ENCODE measurements around the gene TMEM41A.

The TMEM41A gene

DNA sequence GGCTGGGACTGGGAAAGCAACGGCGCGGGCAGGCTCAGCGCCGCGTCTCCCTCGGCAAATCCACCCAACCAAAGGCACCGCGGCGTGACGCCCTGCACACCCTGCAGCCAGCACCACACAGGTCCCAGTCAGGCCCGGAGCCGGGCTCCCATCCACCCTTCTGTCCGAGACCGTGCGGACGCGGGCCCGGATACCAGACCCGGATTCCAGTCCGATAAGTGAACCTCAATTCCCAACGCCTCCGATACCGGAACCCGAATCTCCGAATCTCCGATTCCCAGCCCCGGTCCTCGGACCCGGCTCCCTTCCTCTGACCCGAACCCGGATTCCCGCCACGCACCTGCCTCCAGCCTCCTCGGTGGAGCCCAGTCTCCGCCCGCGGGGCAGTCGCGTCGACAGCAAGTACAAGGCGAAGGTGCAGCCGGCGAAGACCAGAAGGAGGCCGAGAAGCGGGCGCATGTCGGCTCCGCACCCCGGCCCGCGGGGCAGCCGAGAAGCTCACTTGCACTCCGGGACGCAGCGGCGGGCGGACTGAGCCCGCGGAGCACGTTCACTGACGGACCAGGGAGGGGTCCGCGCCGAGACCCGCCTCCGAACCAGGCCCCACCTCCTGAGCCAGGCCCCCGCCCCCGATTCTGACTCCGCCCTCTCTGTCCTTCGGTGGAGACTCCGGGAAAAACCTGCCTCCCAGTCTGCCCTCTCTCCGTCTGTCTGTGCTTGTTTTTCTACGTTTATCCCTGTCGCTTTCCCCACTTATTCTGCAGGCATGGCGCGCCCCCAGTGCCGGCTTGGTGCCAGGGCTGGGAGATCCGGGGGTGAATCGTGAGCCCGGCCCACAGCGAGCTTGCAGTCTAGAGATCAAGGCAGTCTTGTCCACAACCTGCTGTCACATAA lies at the start of gene TMEM41A:
TMEM41A (minus strand) TSS at position 533 of the 894 bp plus-strand sequence; CDS start at position 459, 74 bp downstream.
- peak; percentile 87 for DNase-seq

DNA sequence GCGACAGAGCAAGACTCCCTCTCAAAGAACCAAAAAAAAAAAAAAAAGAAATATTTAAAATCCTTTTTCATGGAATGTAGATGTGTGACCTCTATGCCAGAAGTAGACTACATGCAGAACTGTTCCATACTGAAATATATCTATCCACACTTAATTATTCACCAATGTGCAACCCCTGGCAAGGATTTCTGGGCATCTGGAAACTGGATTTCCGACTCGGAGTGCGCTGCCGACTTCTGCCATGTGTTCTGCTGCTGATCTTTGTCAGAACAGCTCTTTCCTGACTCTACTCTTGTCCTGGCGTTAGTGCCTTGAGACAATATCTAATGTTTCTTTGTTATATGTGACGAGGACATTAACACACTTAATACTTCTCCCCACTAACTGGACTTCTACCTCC lies 41.9 kb upstream of the TMEM41A start:
- DNase-seq, result no peak

DNA sequence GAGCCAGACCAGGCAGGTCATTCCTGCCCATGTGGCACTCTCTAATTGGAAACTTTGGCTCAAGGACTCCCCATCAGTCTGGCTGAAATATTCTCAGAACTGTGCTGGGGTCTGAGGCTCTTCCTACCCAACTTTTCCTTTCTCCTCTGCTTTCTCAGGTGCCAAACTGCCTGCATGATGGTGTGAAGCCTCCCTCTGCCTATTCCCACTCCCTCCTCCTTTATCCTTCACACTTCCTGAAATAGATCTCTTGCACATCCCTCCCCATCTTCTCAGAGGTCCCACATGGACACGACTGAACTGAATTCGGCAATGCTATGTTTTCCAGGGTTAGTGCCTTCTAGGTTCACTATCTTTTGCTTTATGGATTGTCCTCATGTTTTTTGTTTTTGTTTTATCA lies 41.1 kb upstream of the TMEM41A start:
- DNase-seq, result no peak

DNA sequence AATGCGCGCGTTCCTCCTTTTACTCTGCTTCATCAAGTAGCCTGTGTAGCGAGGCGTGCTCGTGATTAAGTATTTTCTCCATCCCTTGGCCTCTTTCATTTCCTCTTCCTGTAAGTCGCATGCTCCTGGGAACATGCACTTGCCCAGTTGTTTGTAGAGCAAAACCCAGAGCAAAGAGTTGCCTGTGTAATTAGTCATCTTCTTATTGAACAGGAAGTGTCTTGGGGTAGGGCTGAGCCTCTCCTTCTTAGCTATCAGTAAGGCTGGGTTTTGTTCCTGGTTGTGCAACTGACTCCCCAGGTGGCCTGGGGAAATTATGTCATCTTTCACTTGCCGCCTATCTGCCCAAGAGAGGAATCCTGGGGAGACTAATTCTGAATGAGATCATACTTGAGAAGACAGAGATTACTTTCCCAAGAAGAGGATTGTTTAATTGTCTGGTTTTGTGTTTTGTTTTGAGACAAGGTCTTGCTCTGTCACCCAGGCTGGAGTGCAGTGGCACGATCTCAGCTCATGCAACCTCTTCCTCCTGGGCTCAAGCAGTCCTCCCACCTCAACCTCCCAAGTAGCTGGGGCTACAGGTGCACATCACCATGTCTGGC lies 38.6 kb upstream of the TMEM41A start:
- no peak for DNase-seq

DNA sequence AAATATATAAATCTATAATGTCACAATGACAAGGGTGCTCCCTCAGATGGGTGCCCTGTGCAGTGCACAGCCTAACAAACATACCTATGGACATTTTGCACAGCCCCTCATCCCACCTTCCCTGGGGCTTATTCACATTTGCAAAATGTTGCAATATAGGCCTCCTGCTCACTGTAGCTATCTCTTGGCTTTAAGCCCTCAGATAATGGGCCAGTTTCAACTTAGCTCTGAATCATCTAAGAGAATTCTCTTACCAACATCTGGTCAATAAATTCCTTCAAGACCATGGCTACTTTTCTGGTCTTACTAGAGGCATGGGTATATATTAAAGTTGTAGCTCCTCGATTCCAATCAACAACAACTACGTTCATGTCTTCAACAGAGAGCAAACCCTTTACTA lies 35.7 kb upstream of the TMEM41A start:
- no peak for DNase-seq

DNA sequence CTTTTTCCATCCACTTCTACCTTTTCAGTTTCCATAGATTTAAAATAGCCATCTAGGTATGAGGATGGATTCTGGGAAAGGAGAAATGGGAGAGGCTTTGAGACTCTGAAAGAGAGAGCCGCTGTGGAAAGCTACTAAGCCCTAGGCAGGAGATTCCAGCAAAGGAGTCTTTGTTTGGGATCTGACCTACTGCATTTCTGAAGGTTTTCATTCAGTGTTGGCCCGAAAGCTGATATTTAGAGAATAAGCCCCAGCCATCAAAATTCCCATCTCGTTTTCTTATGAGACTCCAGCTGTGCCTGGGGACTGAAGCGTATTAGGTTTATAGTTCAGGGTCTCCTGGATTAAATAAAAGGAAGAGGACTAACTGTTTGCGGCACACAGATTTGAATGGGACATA lies 34.1 kb upstream of the TMEM41A start:
- no peak for DNase-seq

DNA sequence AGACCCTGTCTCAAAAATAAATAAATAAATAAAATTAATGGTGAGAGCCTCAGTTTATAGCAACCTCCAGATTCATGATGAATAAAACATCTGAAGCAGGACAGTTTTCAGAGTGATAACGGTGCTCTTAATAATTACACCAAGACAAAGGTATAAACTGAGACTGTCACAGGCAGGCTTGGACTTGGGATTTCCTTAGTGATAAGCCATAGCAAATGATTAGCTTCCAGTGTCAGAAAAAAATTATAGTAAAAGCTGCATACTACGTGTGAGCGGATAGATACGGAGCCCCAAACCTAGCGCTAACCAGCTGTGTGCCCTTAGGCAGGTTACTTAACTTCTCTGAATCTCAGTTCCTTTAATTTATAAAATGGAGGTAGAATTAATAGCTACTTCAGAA lies 32.0 kb upstream of the TMEM41A start:
- DNase-seq, result no peak

DNA sequence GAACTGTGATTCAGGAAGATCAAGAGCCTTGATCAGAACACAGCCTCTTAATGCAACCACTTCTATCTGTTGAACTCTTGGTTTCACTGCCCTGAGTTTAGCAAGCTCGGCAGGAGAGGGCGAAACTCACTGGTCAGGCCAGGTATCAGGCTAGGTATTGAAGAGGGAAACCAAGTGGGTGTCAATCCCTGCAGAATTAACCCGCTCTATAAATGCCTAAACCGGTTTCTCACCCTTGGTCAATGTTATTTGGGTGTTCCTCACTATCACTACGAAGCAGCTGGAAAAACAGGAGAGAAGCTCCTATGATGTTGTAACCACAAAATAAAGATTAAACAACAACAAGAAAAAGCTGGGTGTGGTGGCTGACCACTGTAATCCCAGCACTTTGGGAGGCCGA lies 29.7 kb upstream of the TMEM41A start:
- DNase-seq, result no peak

DNA sequence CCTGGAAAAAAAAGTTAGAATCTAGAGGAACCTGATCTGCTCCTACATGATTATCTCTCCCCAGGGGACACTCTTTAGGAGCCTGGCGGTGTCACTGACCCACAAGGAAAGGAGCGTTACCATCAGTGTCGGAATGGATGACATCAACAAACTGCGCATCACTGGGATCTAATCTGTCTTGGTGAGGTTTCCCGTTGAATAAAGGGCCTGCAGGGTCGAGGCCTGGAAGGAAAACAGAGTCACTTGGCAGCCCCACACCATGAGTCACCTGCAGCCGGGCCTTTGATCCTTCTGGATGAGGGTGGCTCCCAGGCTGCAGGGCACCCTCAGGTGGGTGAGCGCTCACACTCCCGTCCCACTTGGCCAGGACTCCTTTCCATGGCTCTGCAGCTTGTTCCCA lies 28.5 kb upstream of the TMEM41A start:
- DNase-seq, result no peak

DNA sequence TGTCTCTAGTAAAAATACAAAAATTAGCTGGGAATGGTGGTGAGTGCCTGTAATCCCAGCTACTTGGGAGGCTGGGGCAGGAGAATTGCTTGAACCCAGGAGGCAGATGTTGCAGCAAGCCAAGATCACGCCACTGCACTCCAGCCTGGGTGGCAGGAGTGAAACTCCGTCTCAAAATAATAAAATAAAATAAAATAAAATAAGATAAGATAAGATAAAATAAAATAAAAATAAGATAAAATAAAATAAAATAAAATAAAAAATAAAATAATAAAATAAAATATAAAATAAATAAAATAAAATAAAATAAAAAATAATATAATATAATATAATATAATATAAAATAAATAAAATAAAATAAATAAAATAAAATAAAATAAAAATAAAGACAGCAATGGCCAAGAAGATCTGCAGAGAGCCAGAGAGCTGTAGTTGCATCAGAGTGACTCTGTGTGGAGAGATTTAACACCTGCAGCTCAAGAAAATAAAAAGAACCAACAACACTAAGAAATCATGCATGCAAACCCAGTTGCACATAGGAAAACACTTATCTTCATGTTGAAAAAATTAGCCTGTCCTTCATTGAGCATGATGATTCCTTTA lies 27.6 kb upstream of the TMEM41A start:
- DNase-seq, result no peak

DNA sequence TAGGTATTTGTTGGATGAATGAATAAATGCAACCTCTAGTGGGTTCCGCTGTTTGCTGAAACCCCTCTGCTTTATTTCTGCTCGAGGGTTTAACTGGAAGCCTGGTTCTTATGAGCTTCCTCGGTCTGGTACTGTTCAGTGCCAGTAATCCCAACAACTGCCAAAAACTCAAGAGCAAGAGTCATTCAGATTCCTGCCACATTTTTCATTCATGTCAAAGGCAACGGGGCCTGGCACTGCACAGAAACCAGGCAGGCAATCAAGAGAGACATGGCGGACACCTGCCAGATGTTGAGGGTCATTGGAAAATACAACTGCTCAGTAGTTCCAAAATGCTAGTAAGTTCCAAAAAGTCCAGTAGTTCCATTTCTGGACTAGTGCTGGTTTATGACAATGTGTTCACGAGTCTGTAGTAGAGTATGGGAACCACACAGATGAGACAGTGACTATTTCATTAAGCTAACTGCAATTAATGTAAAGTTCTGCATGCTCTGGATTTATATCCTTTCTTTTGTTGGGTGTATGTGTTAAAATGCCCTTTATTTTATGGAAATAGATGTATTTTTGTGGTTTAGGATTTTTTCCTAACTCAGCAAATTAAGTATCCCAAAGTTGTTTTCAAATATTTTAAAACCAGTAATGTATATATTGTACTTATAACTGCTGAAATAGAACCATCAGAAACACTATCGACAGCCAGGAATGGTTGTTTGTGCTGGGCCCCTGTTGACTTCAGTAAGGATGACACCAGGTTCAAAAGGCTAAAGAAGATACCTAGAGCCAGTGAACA lies 22.7 kb upstream of the TMEM41A start:
- DNase-seq, result no peak

DNA sequence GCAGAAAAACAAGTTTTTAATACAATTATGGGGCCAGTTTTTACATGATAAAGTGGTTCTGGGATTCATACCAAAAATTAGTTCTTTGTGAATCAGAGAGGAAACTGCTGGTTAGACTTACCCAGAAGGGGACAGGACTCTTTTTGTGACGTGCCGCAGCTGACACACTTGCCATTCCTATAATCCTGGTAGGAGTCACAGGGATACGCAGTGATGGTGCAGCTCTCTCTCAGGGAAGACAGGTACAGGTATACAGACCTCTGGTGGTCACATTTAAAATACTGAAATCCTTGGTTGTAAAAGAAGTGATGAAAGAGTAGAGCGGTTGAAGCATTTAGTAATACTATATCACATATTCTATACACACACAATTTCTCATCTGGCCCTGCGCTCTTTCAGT lies 20.2 kb upstream of the TMEM41A start:
- no peak for DNase-seq

DNA sequence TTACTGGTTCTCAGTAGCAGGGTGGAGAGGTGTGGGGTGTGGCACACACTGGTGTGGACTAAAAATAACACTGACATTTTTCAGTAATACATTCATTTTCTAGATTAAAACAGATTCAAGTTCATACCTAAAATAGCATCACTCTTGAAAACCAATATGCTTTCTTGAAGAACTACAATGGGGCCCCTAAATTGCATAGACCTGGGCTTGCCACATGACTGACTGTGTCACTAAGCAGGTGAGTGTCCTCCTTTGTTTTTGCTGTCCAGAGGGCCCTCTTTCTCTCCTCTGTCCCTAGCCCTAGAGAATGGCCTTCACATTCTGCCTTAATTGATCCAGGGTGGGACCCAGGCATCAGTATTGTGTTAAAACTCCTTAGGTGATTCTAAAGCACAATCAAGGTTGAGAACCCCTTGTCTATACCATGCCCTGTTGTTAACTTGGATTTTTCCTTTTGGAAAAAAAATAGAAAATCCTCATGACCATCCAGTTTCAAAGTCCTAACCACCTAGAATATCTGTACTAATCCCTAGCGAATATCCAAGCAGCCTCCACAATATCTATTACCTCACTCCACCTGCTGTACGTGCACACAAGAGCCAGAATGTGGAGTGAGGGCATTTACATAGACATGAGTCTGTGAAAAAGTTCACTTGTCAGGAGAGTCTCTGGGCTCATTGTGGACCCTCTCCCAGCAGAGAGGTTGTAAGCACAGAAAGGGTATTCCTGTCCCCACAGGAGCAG lies 18.7 kb upstream of the TMEM41A start:
- DNase-seq, result no peak

DNA sequence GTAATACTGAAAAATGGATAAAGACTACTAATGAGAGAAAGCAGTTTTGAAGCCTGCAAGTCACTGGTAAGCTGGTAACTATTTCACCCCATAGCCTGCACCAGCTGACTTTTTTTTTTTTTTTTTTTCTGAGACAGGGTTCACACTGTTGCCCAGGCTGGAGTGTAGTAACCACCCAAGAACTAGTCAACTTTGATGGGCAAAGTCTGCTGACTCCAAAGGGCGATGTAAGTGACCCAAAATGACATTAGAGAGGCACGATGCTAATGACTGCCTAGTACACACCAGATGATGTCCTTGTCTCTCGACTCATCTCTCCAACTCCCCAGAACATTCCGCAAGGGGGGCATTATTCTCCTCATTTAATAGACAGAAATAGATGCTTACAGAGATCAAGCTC lies 12.9 kb upstream of the TMEM41A start:
- no peak for DNase-seq

DNA sequence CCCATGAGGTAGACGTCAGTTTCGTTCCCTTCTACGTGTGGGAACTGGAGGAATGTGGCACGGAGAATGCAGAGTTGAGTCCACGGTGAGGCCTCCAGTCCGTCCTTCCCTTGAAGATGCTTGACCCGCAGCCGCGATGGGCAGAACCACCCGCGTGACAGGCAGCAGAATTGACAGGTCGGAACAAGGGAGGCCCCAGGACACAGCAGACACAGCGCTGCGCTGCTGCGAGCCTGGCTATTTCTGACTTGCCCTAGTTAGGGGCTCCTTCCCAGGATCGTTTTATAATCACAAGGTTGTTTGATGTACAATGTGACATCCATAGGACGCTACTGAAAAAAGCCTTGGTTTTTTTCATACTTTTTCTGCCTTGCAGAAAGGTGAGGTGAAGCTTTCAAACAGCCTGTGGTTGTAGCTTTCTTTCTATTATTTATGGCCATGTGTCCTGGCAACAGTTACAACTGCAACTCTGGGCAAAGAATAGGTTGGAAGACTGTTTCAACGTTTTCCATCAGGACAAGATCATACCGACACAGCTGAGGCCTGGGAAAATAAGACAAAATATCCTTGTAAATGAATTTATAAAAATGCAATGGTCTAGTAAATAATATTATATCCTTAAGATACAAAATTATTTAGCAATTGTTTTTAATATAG lies 9.6 kb upstream of the TMEM41A start:
- DNase-seq, result no peak

DNA sequence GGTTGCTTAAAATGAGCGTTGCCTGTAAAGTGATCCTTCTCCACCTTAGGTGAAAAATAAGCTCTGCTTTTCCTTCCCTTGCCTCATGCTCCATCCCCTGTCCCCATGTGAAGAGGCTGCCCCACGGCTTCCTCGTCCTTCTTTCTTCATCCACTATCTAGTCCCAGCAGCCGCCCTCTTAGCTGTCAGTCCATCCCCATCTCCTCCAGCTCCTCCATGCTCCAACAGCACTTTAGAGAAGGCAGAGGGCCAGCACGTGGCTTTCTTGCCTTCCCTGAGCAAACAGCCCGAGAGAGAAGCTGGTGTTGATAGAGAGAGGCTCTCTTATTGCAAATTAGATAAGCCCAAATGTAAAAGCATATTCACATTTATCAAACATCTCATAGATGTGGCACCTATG lies 9.0 kb upstream of the TMEM41A start:
- DNase-seq, result no peak

DNA sequence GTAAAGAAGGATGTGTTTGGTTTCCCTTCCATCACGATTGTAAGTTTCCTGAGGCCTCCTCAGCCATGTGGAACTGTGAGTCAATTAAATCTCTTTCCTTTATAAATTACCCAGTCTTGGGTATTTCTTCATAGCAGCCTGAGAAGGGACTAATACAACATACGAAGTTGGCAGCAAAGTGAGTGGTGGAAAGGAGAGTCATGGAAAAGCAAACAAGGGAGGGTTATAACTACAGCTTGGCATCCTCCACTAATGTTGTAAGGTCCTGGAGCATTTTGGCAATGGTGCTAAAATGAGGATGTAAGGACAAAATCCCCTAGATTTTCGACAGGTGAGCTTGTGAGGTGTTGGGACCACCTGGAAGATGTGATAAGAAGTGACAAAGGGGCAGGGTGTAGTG lies 5.8 kb upstream of the TMEM41A start:
- no peak for DNase-seq

DNA sequence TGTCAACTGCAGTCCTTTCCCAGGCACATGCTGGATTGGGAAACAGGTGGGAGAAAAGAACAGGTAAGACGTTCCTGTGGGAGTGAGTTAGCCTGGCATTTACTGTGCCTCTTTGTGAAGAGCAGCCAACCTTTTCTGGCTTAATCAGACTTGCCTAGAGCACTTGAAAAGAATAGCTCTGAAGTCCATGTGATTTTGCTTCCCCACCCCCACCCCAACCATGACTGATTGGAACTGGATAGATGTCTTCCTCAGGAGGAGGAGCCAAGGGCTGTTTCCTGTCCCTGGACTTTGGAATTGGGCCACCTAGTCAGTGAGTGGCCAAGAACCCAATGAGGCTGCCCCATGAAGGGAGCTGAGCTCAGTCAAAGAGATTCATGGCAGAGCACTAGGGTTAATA lies 4.7 kb upstream of the TMEM41A start:
- DNase-seq, result no peak

DNA sequence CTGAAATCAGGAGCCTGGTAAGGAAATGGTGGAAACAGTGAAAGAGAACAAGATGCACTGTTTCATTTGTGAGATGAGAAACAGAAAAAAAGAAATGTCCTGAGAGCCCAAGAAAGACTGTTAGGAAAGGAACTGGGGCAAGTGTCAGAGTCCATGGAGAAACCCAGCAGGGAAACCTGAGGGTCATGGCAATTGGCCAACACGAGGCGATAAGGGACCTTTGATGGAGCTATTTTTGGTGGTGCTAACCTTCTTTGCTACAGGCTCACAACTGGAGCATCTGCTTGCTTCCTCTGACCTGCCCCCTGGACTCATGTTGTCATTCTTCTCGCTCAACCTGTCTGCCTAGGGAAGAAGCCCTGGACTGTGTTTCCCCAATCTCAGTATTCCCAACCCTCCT lies 4.2 kb upstream of the TMEM41A start:
- no peak for DNase-seq

DNA sequence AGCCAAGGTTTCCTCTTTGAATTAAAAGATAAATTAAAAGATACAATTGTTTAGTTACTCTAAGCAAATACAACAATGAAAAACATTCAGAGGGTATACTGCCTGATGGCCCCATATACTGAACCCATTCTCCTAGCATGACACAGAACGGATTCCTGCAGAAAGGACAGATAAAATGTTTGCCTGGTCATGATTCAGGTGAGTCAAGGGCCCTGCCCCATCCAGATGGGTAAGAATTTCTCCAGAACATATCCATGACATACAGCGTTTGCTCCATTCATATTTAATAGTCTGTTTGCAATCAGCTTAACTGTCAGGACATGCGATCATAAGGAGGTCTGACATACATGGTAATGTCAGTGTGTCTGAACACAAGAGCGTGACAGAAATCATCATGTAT lies 8.6 kb downstream of the TMEM41A start:
- no peak for DNase-seq

DNA sequence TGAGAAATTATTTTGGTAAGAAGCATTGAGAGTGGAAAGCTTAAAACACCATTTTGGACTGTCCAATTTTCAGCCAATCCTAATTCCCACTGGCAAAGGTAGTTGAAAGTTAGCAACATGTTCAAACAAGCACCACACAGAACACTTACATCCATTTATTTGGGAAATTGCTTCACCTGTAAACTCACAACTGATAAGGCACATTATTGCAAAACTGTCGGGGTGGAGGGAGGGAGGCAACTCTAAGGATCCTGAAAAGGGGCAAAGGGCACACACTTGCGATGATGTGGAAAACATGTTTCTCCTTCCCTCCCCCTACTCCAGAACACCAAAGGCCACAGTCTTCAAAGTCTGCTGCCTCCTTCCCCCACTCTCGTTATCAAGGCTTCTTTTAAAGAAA lies 9.4 kb downstream of the TMEM41A start:
- DNase-seq, result no peak

DNA sequence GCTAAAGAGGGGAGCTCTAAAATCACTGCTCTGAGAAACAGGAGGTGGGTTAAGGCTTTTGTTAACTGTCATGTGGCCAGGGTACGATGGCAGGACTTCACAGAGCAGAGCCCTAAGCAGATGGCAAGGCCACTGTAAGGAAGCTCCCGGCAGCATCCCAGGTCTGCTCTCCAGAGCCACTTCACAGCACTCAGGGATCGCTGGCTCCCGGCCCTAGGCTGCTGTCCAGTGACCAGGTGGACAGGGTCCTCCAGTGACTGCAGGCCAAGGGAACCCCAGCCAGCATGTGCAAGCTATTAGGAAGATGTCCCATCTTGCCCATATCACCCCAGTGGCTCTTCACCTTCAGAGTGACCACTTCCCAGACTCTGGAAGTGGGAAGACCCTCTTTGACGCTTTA lies 10.4 kb downstream of the TMEM41A start:
- no peak for DNase-seq
